NT2/D1 (cell line): Measurements from ENCODE around the gene AKAP13.

ENCODE experiments used
- YY1 ChIP-seq: IDR thresholded peaks from 2 replicates; pipeline ENCODE4 v1.6.1; 2011; ENCODE audit not compliant: insufficient read length, insufficient read depth
- ZNF274 ChIP-seq: IDR thresholded peaks from 2 replicates; pipeline ENCODE4 v1.6.1; 2011; ENCODE audit warnings: mild to moderate bottlenecking, low read depth, low read length

- TF ChIP-seq YY1 (no peak), ZNF274 (no peak)
Observed at GRCh38 chr15:85760049-85760448, 379.6 kb downstream of the AKAP13 start.
